GM18909 (cell line): ENCODE data around the gene HMX2.

Source experiments
- ATAC-seq: cut with Tn5 transposase; IDR thresholded peaks from one replicate; pipeline ENCODE4 v1.9.1; 2021; ENCODE audit warnings: mild to moderate bottlenecking; ENCODE audit not compliant: unreplicated experiment, poor library complexity

The HMX2 gene

GRCh38 chr10:123180101-123181090 is 32.5 kb downstream of the HMX2 start:
- ATAC-seq: no peak

GRCh38 chr10:123183724-123184123 is 35.8 kb downstream of the HMX2 start:
- ATAC-seq: no peak

GRCh38 chr10:123187781-123188180 is 39.8 kb downstream of the HMX2 start:
- ATAC-seq: no peak

GRCh38 chr10:123191886-123192285 is 44.0 kb downstream of the HMX2 start:
- ATAC-seq: no peak

- no peak for ATAC-seq
Observed at GRCh38 chr10:123194056-123194455, 46.1 kb downstream of the HMX2 start.
